GM12801 (cell line): ENCODE measurements around the gene GPD1.

Source experiments
- CTCF ChIP-seq: IDR thresholded peaks from one replicate; pipeline ENCODE4 v1.5.1; 2011; ENCODE audit warnings: control low read depth; ENCODE audit not compliant: insufficient read length; ENCODE audit errors: extremely low read depth

GPD1 gene

GRCh38 chr12:50084775-50085614 lies 18.8 kb upstream of the GPD1 start, which contains the start of gene SMARCD1:
TSS of gene SMARCD1 (plus strand) at chr12:50085342. CDS start at chr12:50085370, 28 bp downstream.
- TF ChIP-seq CTCF: no peak

DNA sequence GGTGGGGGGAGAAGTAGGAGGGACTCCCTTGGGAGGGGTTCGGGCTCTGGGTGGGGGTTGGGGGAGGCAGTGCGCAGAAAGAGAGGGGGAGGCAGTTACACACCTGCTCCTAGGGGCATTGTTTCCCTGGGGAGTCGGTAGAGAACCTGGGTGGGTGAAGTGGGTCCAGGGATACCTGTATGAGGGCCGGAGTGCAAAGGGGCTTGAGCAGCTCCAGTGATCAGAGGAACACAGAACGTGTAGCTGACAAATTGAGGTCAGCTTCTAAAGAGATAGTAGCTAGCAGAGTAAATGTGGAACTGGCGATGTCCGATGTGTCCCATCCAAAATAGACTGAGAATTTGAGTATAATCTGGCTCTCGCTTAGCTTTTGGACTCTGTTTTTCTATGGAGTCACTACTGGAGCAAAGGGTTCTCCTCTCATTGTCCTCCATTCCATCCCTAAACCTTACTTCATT lies 18.2 kb upstream of the GPD1 start:
- TF ChIP-seq CTCF: no peak

DNA sequence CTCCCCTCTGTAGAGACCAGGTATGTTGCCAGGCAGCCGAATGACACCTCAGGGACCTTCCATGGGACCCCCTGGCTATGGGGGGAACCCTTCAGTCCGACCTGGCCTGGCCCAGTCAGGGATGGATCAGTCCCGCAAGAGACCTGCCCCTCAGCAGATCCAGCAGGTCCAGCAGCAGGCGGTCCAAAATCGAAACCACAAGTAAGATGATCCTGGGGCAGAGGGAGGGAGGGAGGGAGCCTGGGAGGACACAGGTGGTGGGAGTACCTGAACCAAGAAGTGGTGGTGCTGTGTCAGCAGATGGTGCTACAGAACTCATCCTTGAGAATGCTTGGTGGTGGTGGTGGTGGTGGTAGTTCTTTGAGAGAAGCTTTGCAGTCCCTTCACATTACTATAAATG lies 17.7 kb upstream of the GPD1 start:
- TF ChIP-seq CTCF: no peak

GRCh38 chr12:50087151-50087550 lies 16.7 kb upstream of the GPD1 start:
- no peak for TF ChIP-seq CTCF

- TF ChIP-seq CTCF: no peak
Measured at GRCh38 chr12:50087995-50088394, 15.8 kb upstream of the GPD1 start.

GRCh38 chr12:50088577-50089335 lies 15.1 kb upstream of the GPD1 start:
- no peak for TF ChIP-seq CTCF

- no peak for TF ChIP-seq CTCF
Measured at GRCh38 chr12:50089730-50090129, 14.1 kb upstream of the GPD1 start.
